Natural killer cell treated with Interleukin-12 subunit alpha and Interleukin-12 subunit beta and Interleukin-15 and Interleukin-18, amount 100 ng/mL, for 72 hours (primary cell): ENCODE data around the gene MAP3K9. TPM values are rescaled to one million over a fixed set of nuclear protein-coding genes. Genes with fewer than 3 reads are reported as not detected.
"Not testable (repeated sequence)": the region's sequence is repeated elsewhere in the genome, so short reads cannot be mapped to it uniquely, and the experiment has no call there.

Experiments used
- ATAC-seq, 2 donors: fragments of 150-1000 bp; cut with Tn5 transposase in 1 of 2; sonication (Bioruptor Pico), chemical (Tn5 transposase) in 1 of 2; 2 replicates each; pipeline ENCODE4 v1.10.0; 2021
- DNase-seq: peaks from one replicate; pipeline ENCODE4 v3.0.0; 2022; ENCODE audit warnings: low spot score
- H3K27ac Mint-ChIP-seq, 2 donors: 1 replicate in 1 of 2; 2 replicates in 1 of 2; pipeline ENCODE4 v1.8.0; 2022; ENCODE audit warnings: mixed read lengths in 2 of 2, mild to moderate bottlenecking in 1 of 2, moderate library complexity in 1 of 2
- H3K27me3 Mint-ChIP-seq, 2 donors: 1 replicate in 1 of 2; 2 replicates in 1 of 2; pipeline ENCODE4 v1.8.0; 2022; ENCODE audit warnings: mixed read lengths in 2 of 2
- H3K36me3 Mint-ChIP-seq: one replicate; pipeline ENCODE4 v1.8.0; 2022; ENCODE audit warnings: mixed read lengths
- H3K4me1 Mint-ChIP-seq, 2 donors: 1 replicate in 1 of 2; 2 replicates in 1 of 2; pipeline ENCODE4 v1.8.0; 2022; ENCODE audit warnings: low read depth in 2 of 2, mixed read lengths in 2 of 2, mild to moderate bottlenecking in 1 of 2
- H3K4me3 Mint-ChIP-seq: one replicate; pipeline ENCODE4 v1.8.0; 2022; ENCODE audit warnings: mixed read lengths
- H3K9me3 Mint-ChIP-seq: 2 replicates; pipeline ENCODE4 v1.8.0; 2022; ENCODE audit warnings: mixed read lengths
- total RNA-seq, 2 donors: library from RNA; stranded (reverse); gene quantifications; one replicate each; pipeline ENCODE4 v1.2.3, GENCODE V29; 2022

Gene MAP3K9
- total RNA-seq, 2 donors from 2014 or later: 4.2 to 13.7 TPM

GRCh38 chr14:70703621-70704168 is 105.6 kb downstream of the MAP3K9 start:
- H3K27ac Mint-ChIP-seq, ATAC-seq, H3K4me1 Mint-ChIP-seq, H3K36me3 Mint-ChIP-seq, H3K9me3 Mint-ChIP-seq, H3K4me3 Mint-ChIP-seq, DNase-seq: not testable (repeated sequence)
- H3K27me3 Mint-ChIP-seq: peaks cover 23 to 38% of the 10 kb centered on the region in 2 donors

GRCh38 chr14:70702161-70702560 is 107.2 kb downstream of the MAP3K9 start:
- ATAC-seq (no peak), DNase-seq (no peak)
- no peak overlapping the region for H3K27ac Mint-ChIP-seq
- no peaks in the 10 kb centered on the region for H3K36me3 Mint-ChIP-seq
- peaks cover 23 to 38% of the 10 kb centered on the region in 2 donors for H3K27me3 Mint-ChIP-seq
- H3K9me3 Mint-ChIP-seq: no peaks in the 10 kb centered on the region
- no peaks in the 10 kb centered on the region for H3K4me1 Mint-ChIP-seq
- H3K4me3 Mint-ChIP-seq: no peak overlapping the region

GRCh38 chr14:70701610-70702009 is 107.7 kb downstream of the MAP3K9 start:
- Mint-ChIP-seq H3K27me3 (peaks cover 23 to 38% of the 10 kb centered on the region in 2 donors), H3K36me3 (no peaks in the 10 kb centered on the region), H3K4me1 (no peaks in the 10 kb centered on the region), H3K4me3 (no peak overlapping the region), H3K9me3 (no peaks in the 10 kb centered on the region), H3K27ac (no peak overlapping the region)
- no peak for ATAC-seq
- DNase-seq: no peak

- no peak for ATAC-seq
- peaks cover 23 to 32% of the 10 kb centered on the region in 2 donors for H3K27me3 Mint-ChIP-seq
- no peak overlapping the region for H3K27ac Mint-ChIP-seq
- H3K36me3 Mint-ChIP-seq: no peaks in the 10 kb centered on the region
- DNase-seq: no peak
- H3K4me3 Mint-ChIP-seq: no peak overlapping the region
- no peaks in the 10 kb centered on the region for H3K4me1 Mint-ChIP-seq
- no peaks in the 10 kb centered on the region for H3K9me3 Mint-ChIP-seq
Observed at GRCh38 chr14:70700955-70701585, 108.2 kb downstream of the MAP3K9 start.

DNA sequence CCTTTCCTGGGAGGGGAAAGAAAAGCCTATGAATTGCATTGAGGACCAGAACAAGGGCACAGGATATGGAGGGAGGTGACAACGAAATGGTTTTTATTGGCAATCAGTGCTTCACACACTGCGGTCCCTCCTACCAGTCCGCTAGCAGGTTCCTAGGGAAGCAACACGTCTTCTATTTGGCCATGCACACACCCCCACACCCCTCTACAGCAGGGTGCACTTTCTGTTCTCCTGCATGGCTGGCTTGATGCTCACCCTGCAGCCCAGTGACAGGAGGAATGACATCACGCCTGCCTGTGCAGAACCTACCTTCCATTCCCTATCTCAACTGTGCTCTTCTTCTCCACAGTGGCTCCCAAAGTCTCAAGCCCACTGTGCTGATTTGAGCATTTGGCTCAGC is 109.7 kb downstream of the MAP3K9 start:
- no peak overlapping the region for H3K4me3 Mint-ChIP-seq
- no peaks in the 10 kb centered on the region for H3K36me3 Mint-ChIP-seq
- H3K9me3 Mint-ChIP-seq: no peaks in the 10 kb centered on the region
- H3K27ac Mint-ChIP-seq: no peak overlapping the region
- ATAC-seq (no peak), DNase-seq (no peak)
- H3K27me3 Mint-ChIP-seq: peaks cover 10 to 18% of the 10 kb centered on the region in 2 donors
- H3K4me1 Mint-ChIP-seq: no peaks in the 10 kb centered on the region

- H3K36me3 Mint-ChIP-seq: no peaks in the 10 kb centered on the region
- ATAC-seq: no peak
- DNase-seq: no peak
- no peak overlapping the region for H3K27ac Mint-ChIP-seq
- no peak overlapping the region for H3K4me3 Mint-ChIP-seq
- H3K27me3 Mint-ChIP-seq: peaks cover 9 to 15% of the 10 kb centered on the region in 2 donors
- H3K4me1 Mint-ChIP-seq: no peaks in the 10 kb centered on the region
- H3K9me3 Mint-ChIP-seq: no peaks in the 10 kb centered on the region
Observed at GRCh38 chr14:70698288-70698687, 111.0 kb downstream of the MAP3K9 start.

- Mint-ChIP-seq H3K4me3 (no peak overlapping the region), H3K36me3 (no peaks in the 10 kb centered on the region), H3K27me3 (peaks cover 9 to 15% of the 10 kb centered on the region in 2 donors), H3K27ac (no peak overlapping the region), H3K9me3 (no peaks in the 10 kb centered on the region), H3K4me1 (no peaks in the 10 kb centered on the region)
- ATAC-seq (no peak), DNase-seq (no peak)
Observed at GRCh38 chr14:70697701-70698100, 111.6 kb downstream of the MAP3K9 start.

DNA sequence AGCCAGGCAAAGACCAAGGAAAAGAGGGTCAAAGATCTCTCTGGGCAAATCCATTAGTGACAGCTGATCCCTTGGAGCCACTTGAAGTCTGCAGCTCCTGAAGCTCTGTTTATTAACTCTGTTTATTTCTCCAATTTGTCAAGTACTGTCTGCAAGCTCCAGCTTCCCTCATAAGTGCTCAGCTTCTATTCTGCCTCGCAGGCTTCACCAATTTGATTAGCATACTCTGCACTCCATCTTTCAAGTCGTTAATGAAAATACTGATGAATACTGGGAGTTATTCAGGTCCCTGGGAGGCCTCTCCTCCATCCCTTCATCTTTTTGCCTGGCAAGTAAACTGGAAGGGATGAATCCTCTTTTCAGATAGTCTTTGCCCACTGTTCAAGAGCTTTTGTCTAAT is 113.3 kb downstream of the MAP3K9 start:
- H3K27ac Mint-ChIP-seq: no peak overlapping the region

DNA sequence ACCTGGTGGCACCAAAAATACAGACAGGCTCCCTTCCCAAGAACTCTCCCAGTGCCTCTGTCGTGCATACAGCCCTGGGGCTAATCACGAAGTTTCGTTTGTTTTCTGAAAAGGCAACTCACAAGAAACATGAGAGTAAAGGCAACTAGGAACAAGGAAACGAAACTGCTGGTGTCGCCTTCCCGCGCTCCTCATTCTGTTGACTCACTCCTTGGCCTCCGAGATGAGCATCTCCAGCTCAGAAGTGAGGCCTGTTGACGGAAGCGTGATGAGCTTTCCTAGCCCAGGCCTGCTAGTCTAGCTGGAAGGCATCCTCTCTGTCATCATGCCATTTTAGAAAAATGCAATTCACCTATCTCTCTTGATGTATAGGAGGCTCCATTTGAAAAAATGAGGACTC is 117.1 kb downstream of the MAP3K9 start:
- Mint-ChIP-seq H3K36me3 (no peaks in the 10 kb centered on the region), H3K9me3 (no peaks in the 10 kb centered on the region), H3K27ac (no peak overlapping the region), H3K4me3 (no peak overlapping the region), H3K4me1 (no peaks in the 10 kb centered on the region), H3K27me3 (no peaks in the 10 kb centered on the region)
- ATAC-seq (no peak), DNase-seq (no peak)

More for the DNA sequence above, 113.3 kb downstream of the MAP3K9 start:
- ATAC-seq (no peak), DNase-seq (no peak)
- H3K27me3 Mint-ChIP-seq: peaks cover 2 to 9% of the 10 kb centered on the region in 2 donors
- no peak overlapping the region for H3K4me3 Mint-ChIP-seq
- H3K9me3 Mint-ChIP-seq: no peaks in the 10 kb centered on the region
- no peaks in the 10 kb centered on the region for H3K4me1 Mint-ChIP-seq
- no peaks in the 10 kb centered on the region for H3K36me3 Mint-ChIP-seq

- no peak overlapping the region for H3K27ac Mint-ChIP-seq
- no peaks in the 10 kb centered on the region for H3K4me1 Mint-ChIP-seq
- ATAC-seq: no peak
- H3K27me3 Mint-ChIP-seq: no peaks in the 10 kb centered on the region
- no peak overlapping the region for H3K4me3 Mint-ChIP-seq
- no peak for DNase-seq
- no peaks in the 10 kb centered on the region for H3K36me3 Mint-ChIP-seq
- H3K9me3 Mint-ChIP-seq: no peaks in the 10 kb centered on the region
Observed at GRCh38 chr14:70685474-70686197, 123.7 kb downstream of the MAP3K9 start.

DNA sequence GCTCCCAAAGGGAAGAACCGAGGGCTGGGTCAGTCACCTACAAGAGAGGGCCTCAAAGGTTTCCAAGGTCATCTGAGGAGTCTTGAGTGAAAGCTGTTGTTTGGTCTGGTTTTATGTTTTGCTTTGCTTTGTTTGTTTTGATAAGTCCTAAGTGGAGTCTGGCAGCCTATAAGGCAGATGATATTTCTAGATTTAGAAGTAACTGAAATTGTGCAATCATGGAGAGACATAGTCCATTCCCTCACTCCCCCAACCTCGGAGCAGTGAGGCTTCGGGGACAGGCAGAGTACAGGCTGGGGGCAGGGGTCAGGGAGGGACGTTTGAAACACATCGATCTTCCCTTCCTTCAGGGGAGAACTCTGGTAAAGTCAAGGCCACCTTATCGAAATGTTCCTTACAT is 125.3 kb downstream of the MAP3K9 start:
- ATAC-seq (no peak), DNase-seq (no peak)
- Mint-ChIP-seq H3K27ac (no peak overlapping the region), H3K36me3 (no peaks in the 10 kb centered on the region), H3K27me3 (no peaks in the 10 kb centered on the region), H3K4me1 (no peaks in the 10 kb centered on the region), H3K4me3 (no peak overlapping the region), H3K9me3 (no peaks in the 10 kb centered on the region)

DNA sequence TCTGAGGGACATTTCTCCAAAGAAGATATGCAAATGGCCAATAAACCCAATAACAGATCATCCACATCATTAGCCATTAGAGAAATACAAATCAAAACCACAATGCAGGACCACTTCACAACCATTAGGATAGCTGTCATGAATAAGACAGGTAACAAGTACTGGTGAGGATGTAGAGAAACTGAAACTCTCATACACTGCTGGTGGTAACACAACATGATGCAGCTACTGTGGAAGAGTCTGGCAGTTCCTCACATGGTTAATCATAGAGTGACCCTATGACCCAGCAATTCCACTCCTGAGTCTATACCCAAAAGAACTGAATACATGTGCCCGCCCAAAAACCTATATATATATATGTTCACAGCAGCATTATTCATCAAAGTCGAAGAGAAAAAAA is 128.6 kb downstream of the MAP3K9 start:
- H3K4me3 Mint-ChIP-seq: no peak overlapping the region
- DNase-seq (no peak), ATAC-seq (no peak)
- no peak overlapping the region for H3K27ac Mint-ChIP-seq
- H3K36me3 Mint-ChIP-seq: no peaks in the 10 kb centered on the region
- H3K9me3 Mint-ChIP-seq: no peaks in the 10 kb centered on the region
- no peaks in the 10 kb centered on the region for H3K27me3 Mint-ChIP-seq
- no peaks in the 10 kb centered on the region for H3K4me1 Mint-ChIP-seq

DNA sequence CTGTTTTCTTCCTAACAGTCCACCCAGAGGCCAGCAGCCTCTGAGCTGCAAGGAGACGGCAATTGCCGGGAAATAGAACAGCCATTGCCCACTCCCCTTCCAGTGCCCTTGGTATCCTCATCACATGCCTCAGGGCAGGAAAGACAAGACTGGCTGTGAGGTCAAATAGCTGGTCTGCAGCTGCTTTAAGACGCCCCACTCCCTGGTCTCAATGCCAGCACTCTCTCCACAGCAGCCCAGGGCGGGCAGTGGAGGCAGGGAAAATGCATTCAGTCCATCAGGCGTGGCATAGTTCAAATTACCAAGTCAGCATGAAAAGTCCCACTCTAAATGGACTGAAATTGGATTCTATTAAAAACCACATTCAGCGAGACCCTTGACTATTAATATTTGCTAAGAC is 132.0 kb downstream of the MAP3K9 start:
- Mint-ChIP-seq H3K4me1 (no peaks in the 10 kb centered on the region), H3K9me3 (no peaks in the 10 kb centered on the region), H3K27me3 (no peaks in the 10 kb centered on the region), H3K27ac (no peak overlapping the region), H3K4me3 (no peak overlapping the region), H3K36me3 (no peaks in the 10 kb centered on the region)
- ATAC-seq (no peak), DNase-seq (no peak)
